Measurements from ENCODE around the gene PCDHGA1.

The PCDHGA1 gene

DNA sequence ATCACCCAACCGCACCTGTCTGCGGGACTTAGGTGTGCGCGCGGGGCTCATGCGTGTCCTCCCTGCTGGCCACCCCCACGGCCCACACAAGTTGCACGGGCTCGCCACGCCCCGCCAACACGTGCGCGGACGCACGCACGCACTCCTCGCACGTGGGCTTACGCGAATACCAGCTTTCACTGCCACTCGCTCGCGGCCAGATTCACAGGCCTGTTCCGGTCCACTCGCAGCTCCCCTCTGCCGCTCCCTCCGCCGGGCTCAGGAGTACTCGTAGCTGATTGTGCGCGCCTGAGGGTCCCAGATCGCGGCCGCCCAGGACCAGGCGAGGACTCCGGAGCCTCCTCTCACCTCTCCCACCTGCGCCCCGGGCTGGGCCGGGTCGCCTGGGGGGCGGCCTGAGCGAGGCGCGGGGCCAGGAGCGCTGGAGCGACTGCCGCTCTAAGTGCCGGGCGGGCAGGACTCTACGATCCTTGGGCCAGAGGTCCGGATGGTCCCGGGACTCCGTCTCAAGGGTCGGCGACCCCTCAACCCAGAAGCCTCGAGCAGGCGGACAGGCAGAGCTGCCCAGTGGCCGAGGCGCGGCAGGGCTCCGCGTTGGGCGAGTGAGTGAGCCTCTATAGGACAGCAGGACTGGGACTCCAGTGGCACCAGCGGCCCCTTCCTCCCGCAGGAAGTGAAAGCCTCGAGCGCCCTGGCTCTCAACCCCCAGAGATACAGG, 162.0 kb downstream of the PCDHGA1 start:
- DNase-seq (ENCODE audit: low spot score) = no peak

DNA sequence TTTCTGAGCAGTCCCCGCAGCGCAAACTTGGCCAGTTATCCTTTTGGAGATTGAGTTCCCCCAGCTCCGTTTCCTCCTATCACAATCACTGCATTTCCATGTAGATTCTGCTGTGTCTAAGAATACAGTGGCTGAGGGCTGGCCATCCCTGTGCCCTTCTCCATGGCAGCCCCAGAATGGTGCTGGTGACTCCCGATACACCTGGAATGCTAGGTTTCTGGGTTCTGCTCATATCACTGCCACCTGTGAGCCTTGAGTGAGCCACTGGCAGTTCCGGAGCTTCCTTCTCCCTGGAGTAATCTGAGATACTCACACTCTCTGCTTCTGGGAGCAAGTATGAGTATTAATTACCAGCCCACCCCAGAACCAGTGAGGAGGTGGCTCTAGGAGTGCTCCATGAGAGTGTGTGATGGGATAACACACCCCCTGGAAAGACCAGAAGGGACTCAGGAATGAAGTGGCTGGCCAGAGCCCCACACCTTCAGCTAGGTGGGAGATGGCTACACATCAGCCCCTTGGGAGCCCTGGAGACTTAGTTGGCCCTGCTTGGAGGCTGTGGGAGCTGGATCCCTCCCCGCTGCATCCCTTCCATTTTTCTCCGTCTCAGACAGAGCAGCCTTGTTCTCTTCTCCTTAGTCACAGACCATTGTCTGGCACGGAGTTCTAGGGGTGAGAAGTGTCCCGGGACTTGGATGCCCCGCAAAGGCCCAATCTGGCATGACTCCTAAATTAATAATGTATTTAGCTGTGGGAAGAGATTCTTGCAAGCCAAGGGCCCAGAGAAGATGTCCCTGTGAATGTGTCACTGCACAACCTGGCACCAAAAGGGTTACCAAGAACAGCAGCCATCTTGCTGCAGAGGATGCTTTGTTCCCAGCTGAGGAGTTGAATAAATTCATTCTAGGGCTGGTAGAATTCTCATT, 163.4 kb downstream of the PCDHGA1 start:
- no peak for DNase-seq (ENCODE audit: low spot score)

DNA sequence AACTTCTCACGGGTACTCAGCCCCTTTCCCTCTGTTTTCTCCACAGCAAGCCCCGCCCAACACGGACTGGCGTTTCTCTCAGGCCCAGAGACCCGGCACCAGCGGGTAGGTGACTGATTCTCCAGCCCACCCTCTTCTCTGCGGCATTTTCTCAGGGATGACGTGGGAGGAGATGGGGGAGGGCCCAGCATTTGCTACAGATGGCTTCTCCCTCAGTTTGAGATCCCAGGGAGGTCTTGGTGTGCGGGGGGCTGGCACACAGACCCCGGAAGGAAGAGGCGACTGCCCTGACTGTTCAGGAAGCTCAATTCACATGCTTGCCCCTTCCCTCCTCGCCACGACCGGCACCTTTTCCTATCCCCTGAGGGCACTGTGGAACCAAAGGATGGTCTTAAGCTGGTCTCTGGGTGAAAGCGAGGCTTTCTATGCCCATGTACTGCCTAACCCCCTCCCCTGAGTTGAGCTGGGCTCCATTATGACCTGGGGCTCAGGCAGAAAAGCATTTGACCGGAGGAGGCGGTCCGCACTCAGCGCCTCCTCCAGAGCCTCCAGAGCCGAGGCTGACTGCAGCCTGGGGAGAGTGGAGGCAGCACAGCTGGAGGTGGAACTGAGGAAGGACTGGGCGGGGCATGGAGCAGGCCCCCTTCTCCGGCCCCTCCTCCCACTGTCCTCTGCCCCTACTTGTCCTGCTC, 164.6 kb downstream of the PCDHGA1 start:
- DNase-seq (ENCODE audit: low spot score) = no peak

DNA sequence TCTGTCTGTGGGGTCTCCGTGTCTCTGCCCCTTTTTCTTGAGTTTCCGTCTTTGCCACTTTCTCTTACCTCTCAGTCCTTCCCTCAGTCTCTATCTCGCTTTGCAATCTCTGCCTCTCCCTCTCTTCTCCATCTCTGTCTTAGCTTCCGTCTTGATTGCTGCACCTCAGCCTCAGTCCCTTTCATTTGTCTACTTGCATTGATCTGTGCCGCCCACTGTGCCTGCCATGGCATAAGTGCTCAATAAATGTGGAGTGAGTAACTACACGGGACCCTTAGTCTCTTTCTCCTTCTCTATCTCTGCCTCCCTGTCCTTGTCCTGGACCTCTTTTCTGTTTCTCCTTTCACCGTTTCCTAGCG, 165.1 kb downstream of the PCDHGA1 start:
- no peak for DNase-seq (ENCODE audit: low spot score)

DNA sequence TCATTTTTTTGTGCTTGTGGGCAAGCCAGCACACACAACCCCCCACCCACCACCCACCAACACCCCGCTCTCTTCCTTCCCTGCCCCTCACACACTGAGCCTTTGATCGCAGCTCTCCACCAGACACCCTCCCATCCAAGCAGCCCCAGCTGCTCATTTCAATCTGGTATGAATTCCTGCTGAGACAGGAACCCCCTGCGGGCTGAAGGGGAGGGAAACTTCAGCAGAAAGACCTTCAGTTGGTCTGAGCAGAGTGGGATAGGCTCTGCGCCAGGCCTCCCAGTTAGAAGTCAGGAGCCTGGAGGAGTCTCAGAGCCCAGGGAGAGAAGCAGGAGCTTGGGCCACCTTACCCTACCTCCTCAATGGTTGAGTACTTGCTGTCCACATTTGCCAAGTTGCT, 165.7 kb downstream of the PCDHGA1 start:
- DNase-seq (ENCODE audit: low spot score) = no peak

DNA sequence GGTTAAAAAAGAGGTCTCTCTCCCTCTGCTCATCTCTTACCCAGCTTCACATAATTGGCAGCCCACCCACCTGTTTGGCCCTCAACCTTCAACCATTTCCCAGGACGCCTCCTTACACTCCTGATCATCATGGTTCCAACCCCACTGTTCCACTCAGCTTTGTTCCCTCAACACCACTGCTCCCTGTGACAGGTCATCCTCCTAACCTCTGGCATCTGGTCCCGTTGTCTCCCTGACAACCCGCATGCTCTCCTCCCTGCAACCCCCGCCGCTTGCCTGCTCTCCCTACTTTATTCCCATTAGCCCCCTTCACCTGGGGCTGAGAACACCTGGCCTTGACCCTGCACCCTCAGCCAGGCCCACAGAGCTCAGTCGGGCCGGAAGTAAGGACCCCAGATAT, 171.4 kb downstream of the PCDHGA1 start:
- DNase-seq (ENCODE audit: low spot score) = no peak

DNA sequence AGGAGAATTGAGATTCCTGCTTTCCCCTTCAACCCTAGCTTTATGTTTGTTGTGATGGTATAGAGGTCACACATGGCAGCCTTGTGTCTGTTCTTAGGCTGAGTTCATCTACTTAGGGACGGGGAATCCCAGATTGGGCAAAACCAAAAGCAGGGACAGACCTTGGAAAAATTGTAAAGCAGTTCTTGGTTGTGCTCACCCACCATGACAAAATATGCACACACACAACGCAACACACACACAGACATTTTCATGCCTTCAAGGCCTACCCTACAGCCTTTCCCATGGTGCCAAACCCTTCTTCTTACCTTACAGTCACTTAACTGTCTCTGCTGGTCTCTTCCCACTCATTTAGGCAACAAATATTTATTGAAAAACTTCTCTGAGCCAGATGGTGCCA, 173.4 kb downstream of the PCDHGA1 start:
- DNase-seq (ENCODE audit: low spot score) = no peak

DNA sequence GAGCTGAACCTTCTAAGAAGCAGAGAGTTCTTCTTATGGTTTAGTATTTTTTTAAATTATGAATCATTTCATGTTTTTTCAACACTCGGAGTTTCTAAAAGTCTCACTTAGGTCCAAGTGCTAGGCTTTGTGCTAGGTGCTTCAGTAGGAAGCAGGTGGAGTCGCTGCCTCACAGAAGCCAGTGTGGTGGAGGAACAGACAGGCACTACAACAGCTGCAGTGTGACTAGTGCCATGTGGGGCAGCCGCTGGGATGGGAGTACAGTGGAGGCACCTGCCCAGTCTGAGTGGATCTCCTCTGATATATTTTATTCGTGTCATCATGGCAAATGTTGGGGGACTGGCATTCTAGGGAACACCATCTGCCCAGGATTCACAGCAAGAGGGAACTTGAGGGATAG, 173.9 kb downstream of the PCDHGA1 start:
- no peak for DNase-seq (ENCODE audit: low spot score)

DNA sequence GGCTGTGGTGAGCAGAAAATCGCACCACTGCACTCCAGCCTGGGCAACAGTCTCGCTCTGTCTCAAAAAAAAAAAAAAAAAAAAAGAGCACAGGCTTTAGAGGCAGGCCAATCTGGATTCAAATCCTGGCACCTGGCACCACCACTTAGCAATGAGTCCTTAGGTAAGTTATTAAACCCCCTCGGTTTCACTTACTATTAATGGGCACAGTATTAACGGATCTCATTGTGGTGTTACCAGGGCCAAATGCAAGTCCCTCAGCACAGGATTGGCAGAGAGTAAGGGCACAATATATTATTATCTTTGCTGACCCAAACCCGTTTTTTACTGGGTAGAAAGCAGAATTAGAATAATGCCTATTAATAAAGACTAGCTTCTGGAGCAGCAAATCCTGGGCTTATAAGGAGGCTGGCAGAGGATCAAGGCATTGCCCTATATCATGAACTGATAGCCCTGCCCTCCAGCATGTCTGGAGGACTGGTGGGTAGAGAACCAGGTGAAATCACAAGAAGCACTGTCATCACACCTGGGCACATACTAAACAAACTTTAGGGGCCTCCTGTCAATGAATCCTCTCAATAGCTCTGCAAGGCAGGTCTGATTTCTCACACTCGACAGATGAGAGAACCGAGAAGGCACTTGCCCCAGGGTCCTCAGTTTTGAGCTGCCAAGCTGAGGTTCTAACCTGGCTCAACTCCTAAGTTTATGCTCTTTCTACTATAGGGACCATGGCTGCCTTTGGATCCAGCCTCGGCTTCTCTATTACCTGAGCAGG, 176.3 kb downstream of the PCDHGA1 start:
- no peak for DNase-seq (ENCODE audit: low spot score)

DNA sequence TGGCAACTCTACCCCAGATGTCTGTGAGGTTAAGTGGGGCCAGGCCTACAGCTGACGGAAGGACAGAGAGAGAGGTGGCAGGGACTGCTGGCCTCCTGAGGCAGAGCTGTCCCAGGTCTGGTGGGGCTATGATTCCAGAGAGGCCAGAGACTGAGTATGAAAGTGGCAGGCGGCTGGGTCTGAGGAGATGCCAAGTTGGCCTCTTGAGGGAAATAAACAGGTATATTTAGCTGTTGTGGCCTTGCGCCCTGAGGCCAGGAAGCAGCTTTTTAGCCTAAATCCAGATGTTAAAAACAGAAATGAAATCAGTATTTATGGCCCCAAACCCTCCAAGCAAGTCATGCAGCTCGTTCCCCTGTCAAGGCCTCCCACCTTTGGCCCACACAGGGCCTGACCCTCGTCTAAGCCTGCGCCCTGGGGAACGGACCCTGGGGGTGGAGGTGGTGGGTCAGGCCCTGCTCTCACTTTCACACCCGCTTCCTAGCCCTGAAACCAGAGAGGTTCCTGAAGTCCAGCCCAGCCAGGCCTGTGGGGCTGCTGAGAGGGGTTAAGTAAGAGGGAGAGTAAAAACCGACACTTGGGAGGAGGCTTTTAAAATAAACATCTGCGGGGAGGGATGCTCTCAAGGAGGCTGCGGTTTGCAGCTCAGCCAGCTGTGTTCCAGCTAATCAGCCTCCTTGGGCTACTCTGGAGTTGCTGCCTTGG, 177.2 kb downstream of the PCDHGA1 start:
- DNase-seq (ENCODE audit: low spot score) = no peak

DNA sequence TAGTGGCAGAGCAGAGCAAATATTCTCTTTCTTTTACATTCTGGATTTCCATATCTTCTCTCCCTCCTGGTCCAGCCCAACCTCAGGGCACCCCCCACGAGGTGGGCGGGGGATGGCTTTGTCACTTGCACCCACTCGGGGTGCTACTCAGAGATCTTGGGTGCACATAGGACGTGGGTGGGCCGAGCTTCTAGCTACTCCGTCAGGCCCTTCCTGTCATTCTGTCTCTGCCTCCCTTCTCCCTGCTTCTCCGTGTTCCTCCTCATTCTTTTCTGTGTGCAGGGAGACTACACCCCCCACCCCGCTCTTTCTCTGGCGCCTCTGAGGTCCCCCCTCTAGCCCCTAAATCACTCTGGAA, 178.1 kb downstream of the PCDHGA1 start:
- DNase-seq (ENCODE audit: low spot score) = no peak

DNA sequence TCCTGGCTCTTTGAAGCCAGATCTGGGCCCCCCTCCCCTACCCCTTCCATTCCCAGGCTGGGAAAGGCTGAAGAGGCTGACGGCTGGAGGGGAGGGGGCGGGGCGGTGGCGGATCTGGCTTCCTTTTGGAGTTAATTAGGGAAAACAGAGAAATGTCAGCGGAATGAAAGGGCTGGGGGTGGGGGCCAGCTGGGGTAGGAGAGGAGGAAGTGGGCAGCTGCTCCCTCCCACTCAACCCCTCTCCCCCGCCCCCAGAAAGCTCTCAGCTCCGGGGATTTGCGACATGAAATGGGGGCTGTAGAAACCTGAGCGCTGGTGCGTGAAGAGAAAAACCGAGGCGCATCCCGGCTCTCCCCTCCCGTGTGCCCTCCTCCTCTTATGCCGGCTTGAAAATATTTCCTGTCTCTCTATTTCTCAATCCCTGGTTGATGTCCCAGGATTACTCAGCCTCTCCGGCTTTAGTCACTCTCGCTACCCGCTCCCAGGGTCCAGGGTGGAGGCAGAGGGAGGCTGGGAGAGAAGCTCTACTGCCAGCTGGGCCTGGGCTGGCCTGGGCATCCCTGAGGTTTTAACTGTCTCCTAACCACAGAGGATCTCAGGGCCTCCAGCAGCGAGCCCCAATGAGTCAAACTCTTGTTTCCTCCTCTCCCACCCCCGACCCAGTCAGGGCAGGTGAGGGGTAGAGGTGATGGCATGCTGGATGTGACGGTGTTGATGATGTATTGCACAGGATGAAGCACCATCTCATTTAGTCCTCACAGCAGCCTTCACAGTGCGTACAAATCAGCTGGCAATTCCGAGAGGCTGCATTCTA, 178.7 kb downstream of the PCDHGA1 start:
- DNase-seq (ENCODE audit: low spot score) = no peak

DNA sequence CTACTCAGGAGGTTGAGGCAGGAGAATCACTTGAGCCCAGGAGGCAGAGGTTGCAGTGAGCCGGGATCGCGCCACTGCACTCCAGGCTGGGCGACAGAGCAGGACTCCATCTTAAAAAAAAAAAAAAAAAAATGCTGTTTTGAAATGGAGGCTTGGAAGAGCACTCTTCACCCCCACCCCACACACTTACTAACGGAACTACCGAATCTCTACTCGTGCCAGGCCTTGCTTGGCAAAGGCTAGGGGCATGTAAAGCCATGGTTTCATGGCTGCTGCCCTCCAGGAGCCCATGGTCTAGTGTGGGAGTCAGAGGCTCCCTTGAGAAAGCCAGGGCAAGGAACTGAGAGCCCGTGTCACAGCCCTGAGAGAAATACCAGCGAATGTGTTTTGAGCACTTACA, 179.8 kb downstream of the PCDHGA1 start:
- no peak for DNase-seq (ENCODE audit: low spot score)

DNA sequence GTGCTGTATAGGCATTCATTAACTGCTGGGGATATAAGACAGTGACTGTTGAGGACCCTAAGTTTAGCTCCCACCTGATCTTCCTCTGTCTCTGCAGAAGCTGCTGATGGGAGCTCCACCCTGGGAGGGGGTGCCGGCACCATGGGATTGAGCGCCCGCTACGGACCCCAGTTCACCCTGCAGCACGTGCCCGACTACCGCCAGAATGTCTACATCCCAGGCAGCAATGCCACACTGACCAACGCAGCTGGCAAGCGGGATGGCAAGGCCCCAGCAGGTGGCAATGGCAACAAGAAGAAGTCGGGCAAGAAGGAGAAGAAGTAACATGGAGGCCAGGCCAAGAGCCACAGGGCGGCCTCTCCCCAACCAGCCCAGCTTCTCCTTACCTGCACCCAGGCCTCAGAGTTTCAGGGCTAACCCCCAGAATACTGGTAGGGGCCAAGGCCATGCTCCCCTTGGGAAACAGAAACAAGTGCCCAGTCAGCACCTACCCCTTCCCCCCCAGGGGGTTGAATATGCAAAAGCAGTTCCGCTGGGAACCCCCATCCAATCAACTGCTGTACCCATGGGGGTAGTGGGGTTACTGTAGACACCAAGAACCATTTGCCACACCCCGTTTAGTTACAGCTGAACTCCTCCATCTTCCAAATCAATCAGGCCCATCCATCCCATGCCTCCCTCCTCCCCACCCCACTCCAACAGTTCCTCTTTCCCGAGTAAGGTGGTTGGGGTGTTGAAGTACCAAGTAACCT, 180.7 kb downstream of the PCDHGA1 start:
- no peak for DNase-seq (ENCODE audit: low spot score)

DNA sequence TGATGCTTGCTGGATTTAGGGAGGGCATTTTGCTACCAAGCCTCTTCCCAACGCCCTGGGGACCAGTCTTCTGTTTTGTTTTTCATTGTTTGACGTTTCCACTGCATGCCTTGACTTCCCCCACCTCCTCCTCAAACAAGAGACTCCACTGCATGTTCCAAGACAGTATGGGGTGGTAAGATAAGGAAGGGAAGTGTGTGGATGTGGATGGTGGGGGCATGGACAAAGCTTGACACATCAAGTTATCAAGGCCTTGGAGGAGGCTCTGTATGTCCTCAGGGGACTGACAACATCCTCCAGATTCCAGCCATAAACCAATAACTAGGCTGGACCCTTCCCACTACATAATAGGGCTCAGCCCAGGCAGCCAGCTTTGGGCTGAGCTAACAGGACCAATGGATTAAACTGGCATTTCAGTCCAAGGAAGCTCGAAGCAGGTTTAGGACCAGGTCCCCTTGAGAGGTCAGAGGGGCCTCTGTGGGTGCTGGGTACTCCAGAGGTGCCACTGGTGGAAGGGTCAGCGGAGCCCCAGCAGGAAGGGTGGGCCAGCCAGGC, 181.5 kb downstream of the PCDHGA1 start:
- no peak for DNase-seq (ENCODE audit: low spot score)

DNA sequence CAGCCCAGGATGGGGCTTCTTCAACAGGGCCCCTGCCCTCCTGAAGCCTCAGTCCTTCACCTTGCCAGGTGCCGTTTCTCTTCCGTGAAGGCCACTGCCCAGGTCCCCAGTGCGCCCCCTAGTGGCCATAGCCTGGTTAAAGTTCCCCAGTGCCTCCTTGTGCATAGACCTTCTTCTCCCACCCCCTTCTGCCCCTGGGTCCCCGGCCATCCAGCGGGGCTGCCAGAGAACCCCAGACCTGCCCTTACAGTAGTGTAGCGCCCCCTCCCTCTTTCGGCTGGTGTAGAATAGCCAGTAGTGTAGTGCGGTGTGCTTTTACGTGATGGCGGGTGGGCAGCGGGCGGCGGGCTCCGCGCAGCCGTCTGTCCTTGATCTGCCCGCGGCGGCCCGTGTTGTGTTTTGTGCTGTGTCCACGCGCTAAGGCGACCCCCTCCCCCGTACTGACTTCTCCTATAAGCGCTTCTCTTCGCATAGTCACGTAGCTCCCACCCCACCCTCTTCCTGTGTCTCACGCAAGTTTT, 182.1 kb downstream of the PCDHGA1 start:
- DNase-seq (ENCODE audit: low spot score) = no peak

DNA sequence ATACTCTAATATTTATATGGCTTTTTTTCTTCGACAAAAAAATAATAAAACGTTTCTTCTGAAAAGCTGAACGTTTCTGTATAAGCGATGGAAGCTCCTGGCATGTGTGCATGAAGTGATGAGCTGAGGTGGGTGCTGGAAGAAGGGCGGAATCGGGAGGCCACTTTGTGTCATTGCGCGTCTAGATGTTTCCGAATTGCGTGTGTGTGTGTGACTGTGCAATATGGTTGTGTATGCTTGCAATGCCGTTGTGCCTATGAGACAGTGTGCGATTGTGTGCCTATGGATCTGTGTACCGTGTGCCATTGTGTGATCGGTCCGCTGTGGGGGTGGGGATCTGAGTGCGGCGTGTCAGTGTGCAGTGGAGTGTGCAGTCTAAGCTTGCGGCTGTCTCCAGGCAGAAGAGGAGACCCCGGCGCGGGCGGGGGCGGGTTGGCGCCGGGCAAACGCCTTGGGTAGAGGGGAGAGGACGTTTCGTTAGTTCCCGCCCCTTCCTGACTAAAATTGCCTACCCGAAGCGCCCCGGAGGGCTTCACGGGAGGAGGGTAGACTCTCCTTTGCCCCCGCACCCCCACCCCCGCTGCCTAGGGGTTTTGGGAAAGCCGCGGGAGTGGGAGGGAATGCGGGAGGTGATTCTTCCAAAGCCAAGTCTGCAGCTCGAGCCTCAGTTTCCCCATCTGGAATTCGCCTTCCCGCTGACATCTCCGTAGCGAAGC, 182.8 kb downstream of the PCDHGA1 start:
- DNase-seq (ENCODE audit: low spot score) = no peak

DNA sequence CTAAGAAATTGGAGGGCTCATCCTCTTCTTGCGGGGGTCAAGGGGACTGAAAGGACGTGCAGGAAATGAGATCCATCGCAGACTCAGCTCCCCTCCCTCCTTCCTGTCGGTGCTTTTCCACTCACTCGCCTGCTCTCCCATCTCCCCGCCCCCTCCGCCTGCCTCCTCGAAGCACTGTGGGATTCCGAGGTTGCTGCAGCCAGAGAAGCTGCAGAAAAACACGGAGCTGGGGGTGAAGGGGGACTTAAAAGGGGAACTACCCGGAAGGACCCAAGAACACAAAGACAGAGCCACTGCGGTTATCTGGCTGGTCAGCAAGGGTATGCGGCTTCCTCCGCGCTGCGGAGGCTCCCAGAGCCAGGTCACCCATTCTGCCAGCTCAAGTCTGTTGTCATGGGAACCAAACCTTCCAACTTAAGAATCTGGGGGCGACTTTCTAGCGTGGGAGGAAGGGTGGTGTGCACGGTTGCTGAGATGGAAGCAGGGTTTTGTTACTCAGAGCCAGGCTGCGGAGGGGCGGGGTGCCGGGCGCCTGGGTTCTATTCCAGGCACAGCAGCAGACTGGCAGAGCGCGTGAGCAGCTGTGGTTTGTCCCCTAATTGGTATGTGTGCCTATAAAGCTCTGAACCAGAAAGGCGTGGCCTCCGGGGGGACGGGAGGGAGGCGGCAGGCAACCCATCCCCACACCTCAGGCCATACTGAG, 183.5 kb downstream of the PCDHGA1 start:
- no peak for DNase-seq (ENCODE audit: low spot score)
